Measurements from ENCODE around the gene KCNN3. TPM values are rescaled to one million over a fixed set of nuclear protein-coding genes. Genes with fewer than 3 reads are reported as not detected.

Gene KCNN3
- total and polyA plus RNA-seq, 4 donors = 0.08 to 4.7 (median 1.8) TPM

- Histone ChIP-seq H3K4me1 (ENCODE audit: control insufficient read depth in 1 of 2, insufficient read depth in 2 of 2, low read length in 2 of 2) (no peaks in the 10 kb centered on the region), H3K9me3 (ENCODE audit: control insufficient read depth, low read length) (peaks cover 1% of the 10 kb centered on the region), H3K27ac (ENCODE audit: low read depth in 1 of 2, low read length in 2 of 2) (no peak overlapping the region), H3K36me3 (ENCODE audit: control insufficient read depth in 1 of 2, insufficient read depth in 2 of 2, low read length in 1 of 2) (no peaks in the 10 kb centered on the region), H3K27me3 (ENCODE audit: control insufficient read depth in 1 of 2, insufficient read depth in 2 of 2, low read length in 1 of 2) (no peaks in the 10 kb centered on the region), H3K4me3 (ENCODE audit: low read length in 2 of 2) (no peak overlapping the region)
- no peak for ATAC-seq (ENCODE audit: low FRiP score)
- peak; percentile 16 to 18 for DNase-seq
- WGBS, 2 donors = 93 to 94% methylated on average over 7 of the region's 7 CpGs
- intact Hi-C loops (cut with DNase I) = no loop called here
These were observed 95.8 kb downstream of the KCNN3 start for GRCh38 chr1:154774175-154774855.

GRCh38 chr1:154773551-154773950 is 96.5 kb downstream of the KCNN3 start:
- 51 to 52% methylated on average over 2 of the region's 2 CpGs for WGBS, 2 donors

GRCh38 chr1:154772606-154773506 is 97.2 kb downstream of the KCNN3 start:
- intact Hi-C loops (cut with DNase I) = no loop called here
- Histone ChIP-seq H3K27ac (ENCODE audit: low read depth in 1 of 2, low read length in 2 of 2) (no peak overlapping the region), H3K4me3 (ENCODE audit: low read length in 2 of 2) (no peak overlapping the region), H3K9me3 (ENCODE audit: control insufficient read depth, low read length) (no peaks in the 10 kb centered on the region), H3K36me3 (ENCODE audit: control insufficient read depth in 1 of 2, insufficient read depth in 2 of 2, low read length in 1 of 2) (no peaks in the 10 kb centered on the region), H3K27me3 (ENCODE audit: control insufficient read depth in 1 of 2, insufficient read depth in 2 of 2, low read length in 1 of 2) (no peaks in the 10 kb centered on the region), H3K4me1 (ENCODE audit: control insufficient read depth in 1 of 2, insufficient read depth in 2 of 2, low read length in 2 of 2) (no peaks in the 10 kb centered on the region)
- 65 to 66% methylated on average over 17 of the region's 17 CpGs for WGBS, 2 donors
- ATAC-seq (ENCODE audit: low FRiP score) (no peak), DNase-seq (peak; percentile 28 to 38)

More at GRCh38 chr1:154773551-154773950, 96.5 kb downstream of the KCNN3 start:
- no peak overlapping the region for H3K4me3 ChIP-seq (ENCODE audit: low read length in 2 of 2)
- H3K9me3 ChIP-seq (ENCODE audit: control insufficient read depth, low read length) = no peaks in the 10 kb centered on the region
- DNase-seq (peak; percentile 8 to 31), ATAC-seq (ENCODE audit: low FRiP score) (no peak)
- no peak overlapping the region for H3K27ac ChIP-seq (ENCODE audit: low read depth in 1 of 2, low read length in 2 of 2)
- H3K27me3 ChIP-seq (ENCODE audit: control insufficient read depth in 1 of 2, insufficient read depth in 2 of 2, low read length in 1 of 2) = no peaks in the 10 kb centered on the region
- H3K4me1 ChIP-seq (ENCODE audit: control insufficient read depth in 1 of 2, insufficient read depth in 2 of 2, low read length in 2 of 2) = no peaks in the 10 kb centered on the region
- intact Hi-C loops (cut with DNase I) = no loop called here
- no peaks in the 10 kb centered on the region for H3K36me3 ChIP-seq (ENCODE audit: control insufficient read depth in 1 of 2, insufficient read depth in 2 of 2, low read length in 1 of 2)

DNA sequence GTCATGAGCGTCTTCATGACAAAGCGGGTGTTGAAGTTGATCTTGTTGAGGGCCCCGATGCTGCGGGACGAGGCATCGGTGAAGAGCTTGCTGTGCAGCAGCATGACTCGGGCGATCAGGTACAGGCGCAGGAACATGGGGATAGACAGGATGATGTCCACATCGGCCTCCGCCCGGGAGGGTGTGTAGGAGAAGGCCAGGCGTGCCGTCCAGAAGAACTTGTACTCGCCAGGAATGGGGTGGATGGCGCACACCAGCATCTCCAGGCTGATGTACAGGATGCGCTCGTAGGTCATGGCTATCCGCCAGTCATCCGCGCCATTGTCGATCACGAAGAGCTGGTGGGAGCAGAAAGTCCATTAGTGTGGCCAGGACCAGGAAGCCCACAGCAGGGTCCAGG is 98.0 kb downstream of the KCNN3 start:
- Histone ChIP-seq H3K36me3 (ENCODE audit: control insufficient read depth in 1 of 2, insufficient read depth in 2 of 2, low read length in 1 of 2) (no peaks in the 10 kb centered on the region), H3K27me3 (ENCODE audit: control insufficient read depth in 1 of 2, insufficient read depth in 2 of 2, low read length in 1 of 2) (no peaks in the 10 kb centered on the region), H3K4me3 (ENCODE audit: low read length in 2 of 2) (no peak overlapping the region), H3K27ac (ENCODE audit: low read depth in 1 of 2, low read length in 2 of 2) (no peak overlapping the region), H3K9me3 (ENCODE audit: control insufficient read depth, low read length) (no peaks in the 10 kb centered on the region), H3K4me1 (ENCODE audit: control insufficient read depth in 1 of 2, insufficient read depth in 2 of 2, low read length in 2 of 2) (no peaks in the 10 kb centered on the region)
- WGBS, 2 donors = 97 to 98% methylated on average over 23 of the region's 23 CpGs
- intact Hi-C loops (cut with DNase I) = no loop called here
- DNase-seq (peak; percentile 38 to 56), ATAC-seq (ENCODE audit: low FRiP score) (no peak)

DNA sequence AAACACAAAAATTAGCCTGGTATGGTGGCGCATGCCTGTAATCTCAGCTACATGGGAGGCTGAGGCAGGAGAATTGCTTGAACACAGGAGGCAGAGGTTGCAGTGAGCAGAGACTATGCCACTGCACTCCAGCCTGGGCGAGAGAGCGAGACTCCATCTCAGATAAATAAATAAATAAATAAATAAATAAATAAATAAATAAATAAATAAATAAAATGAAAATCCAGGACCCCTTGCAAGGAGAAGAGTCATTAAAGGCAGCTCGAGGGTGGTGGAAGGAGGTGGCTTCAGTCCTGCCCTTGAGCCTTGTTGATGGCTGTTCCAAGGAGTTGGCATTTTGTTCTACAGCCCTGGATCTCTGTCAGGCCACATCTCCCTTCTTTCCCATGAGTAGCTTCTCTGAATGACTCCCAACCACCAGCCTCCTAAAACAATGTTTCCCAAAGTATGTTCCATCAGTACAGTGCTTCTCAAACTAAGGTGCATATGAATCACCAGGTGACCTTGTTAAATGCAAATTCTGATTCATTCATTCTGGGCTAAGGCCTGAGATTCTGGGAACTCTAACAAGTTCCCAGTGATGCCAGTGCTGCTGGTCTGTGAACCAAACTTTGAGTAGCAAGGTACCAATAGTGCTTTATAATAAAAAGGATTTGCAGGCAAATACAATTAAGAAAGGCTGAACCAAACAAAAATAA is 99.0 kb downstream of the KCNN3 start:
- Histone ChIP-seq H3K27me3 (ENCODE audit: control insufficient read depth in 1 of 2, insufficient read depth in 2 of 2, low read length in 1 of 2) (no peaks in the 10 kb centered on the region), H3K9me3 (ENCODE audit: control insufficient read depth, low read length) (no peaks in the 10 kb centered on the region), H3K4me3 (ENCODE audit: low read length in 2 of 2) (no peak overlapping the region), H3K27ac (ENCODE audit: low read depth in 1 of 2, low read length in 2 of 2) (no peak overlapping the region), H3K36me3 (ENCODE audit: control insufficient read depth in 1 of 2, insufficient read depth in 2 of 2, low read length in 1 of 2) (no peaks in the 10 kb centered on the region), H3K4me1 (ENCODE audit: control insufficient read depth in 1 of 2, insufficient read depth in 2 of 2, low read length in 2 of 2) (no peaks in the 10 kb centered on the region)
- WGBS, 2 donors = 93 to 97% methylated on average over 4 of the region's 4 CpGs
- intact Hi-C loops (cut with DNase I) = no loop called here
- peak in 1 of 2 donors; percentile 17 for DNase-seq
- ATAC-seq (ENCODE audit: low FRiP score) = no peak

DNA sequence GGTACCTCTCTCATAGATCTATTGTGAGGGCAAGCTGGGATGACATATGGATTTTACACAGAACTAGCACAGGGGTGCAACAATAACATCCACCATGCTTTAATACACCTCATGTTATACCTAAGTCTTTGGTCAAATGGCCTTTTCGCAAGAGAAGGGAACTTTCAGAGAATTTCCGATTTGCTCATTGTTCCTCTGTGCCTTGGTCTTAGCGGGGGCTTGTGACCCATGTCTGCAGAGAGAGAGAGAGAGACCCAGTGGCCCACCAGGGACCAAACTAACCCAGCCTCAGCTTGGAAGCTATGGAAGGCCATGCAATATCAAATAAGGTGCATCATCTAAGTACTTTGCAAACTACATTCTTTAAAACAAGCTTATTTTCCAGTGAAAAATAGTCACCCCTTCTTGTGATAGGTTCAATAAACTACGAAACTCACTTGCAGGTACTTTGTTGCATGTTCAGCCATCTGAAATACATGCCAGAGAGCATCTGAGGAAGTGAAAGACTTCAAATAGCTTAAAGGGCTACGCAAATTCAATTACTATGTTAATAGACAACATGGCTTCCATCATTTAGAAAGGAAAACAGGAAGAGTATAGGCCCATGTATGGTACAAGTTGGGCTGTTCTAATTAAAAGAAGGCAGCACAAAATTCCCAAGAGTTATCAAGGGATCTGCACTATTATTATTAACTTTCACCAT is 100.7 kb downstream of the KCNN3 start:
- WGBS, 2 donors = 95 to 96% methylated on average over 5 of the region's 5 CpGs
- intact Hi-C loops (cut with DNase I) = loop anchor here in 1 of 2 donors (10.0 kb wide), 1 partner anchor 105 kb away; no protein-coding TSS in a partner anchor
- no peaks in the 10 kb centered on the region for H3K9me3 ChIP-seq (ENCODE audit: control insufficient read depth, low read length)
- ATAC-seq (ENCODE audit: low FRiP score) (no peak), DNase-seq (peak; percentile 8 to 9)
- no peaks in the 10 kb centered on the region for H3K4me1 ChIP-seq (ENCODE audit: control insufficient read depth in 1 of 2, insufficient read depth in 2 of 2, low read length in 2 of 2)
- no peak overlapping the region for H3K27ac ChIP-seq (ENCODE audit: low read depth in 1 of 2, low read length in 2 of 2)
- H3K4me3 ChIP-seq (ENCODE audit: low read length in 2 of 2) = no peak overlapping the region
- H3K36me3 ChIP-seq (ENCODE audit: control insufficient read depth in 1 of 2, insufficient read depth in 2 of 2, low read length in 1 of 2) = no peaks in the 10 kb centered on the region
- no peaks in the 10 kb centered on the region for H3K27me3 ChIP-seq (ENCODE audit: control insufficient read depth in 1 of 2, insufficient read depth in 2 of 2, low read length in 1 of 2)

- no peaks in the 10 kb centered on the region for H3K36me3 ChIP-seq (ENCODE audit: control insufficient read depth in 1 of 2, insufficient read depth in 2 of 2, low read length in 1 of 2)
- DNase-seq = peak; percentile 24 to 44
- H3K4me3 ChIP-seq (ENCODE audit: low read length in 2 of 2) = no peak overlapping the region
- H3K27ac ChIP-seq (ENCODE audit: low read depth in 1 of 2, low read length in 2 of 2) = no peak overlapping the region
- no peak for ATAC-seq (ENCODE audit: low FRiP score)
- H3K9me3 ChIP-seq (ENCODE audit: control insufficient read depth, low read length) = no peaks in the 10 kb centered on the region
- no peaks in the 10 kb centered on the region for H3K4me1 ChIP-seq (ENCODE audit: control insufficient read depth in 1 of 2, insufficient read depth in 2 of 2, low read length in 2 of 2)
- 58 to 64% methylated on average over 8 of the region's 8 CpGs for WGBS, 2 donors
- intact Hi-C loops (cut with DNase I) = loop anchor here in 1 of 2 donors (10.0 kb wide), 1 partner anchor 104 kb away; no protein-coding TSS in a partner anchor
- no peaks in the 10 kb centered on the region for H3K27me3 ChIP-seq (ENCODE audit: control insufficient read depth in 1 of 2, insufficient read depth in 2 of 2, low read length in 1 of 2)
These were observed 101.5 kb downstream of the KCNN3 start for GRCh38 chr1:154768456-154769125.
